Stimulated activated CD4-positive, alpha-beta T cell treated with anti-CD3 and anti-CD28 coated beads, TNF-alpha, amount 100 ng/mL, for 48 hours (primary cell): ENCODE data around the gene RAD23B.

ENCODE experiments used
- DNase-seq, 3 donors: peaks; one replicate each; pipeline ENCODE4 v3.0.0-alpha.2; 2020; ENCODE audit warnings: low read depth in 3 of 3

The RAD23B gene

GRCh38 chr9:107268560-107268959 lies 14.5 kb upstream of the RAD23B start:
- no peak for DNase-seq

DNA sequence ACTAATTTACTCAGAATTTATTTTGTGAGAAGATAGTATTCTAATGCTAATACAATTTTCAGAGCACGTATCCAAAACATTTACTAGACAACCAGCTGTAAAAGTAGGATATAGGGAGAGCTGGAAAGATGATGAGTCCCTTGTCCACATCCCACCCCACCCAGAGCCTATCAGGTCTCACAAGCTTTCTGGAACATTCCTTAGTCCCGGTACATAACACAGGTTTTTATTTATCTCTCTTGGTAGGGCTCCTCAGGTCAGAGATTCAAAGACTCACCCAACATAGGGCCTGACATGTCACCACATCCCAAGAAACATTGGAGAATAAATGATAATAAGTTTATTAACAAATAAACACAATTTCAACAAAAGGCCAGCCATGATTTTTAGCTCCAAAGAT lies 13.8 kb upstream of the RAD23B start:
- DNase-seq, result no peak

- DNase-seq, result no peak
Measured at GRCh38 chr9:107269681-107270080, 13.4 kb upstream of the RAD23B start.

GRCh38 chr9:107270082-107270481 lies 13.0 kb upstream of the RAD23B start:
- no peak for DNase-seq

DNA sequence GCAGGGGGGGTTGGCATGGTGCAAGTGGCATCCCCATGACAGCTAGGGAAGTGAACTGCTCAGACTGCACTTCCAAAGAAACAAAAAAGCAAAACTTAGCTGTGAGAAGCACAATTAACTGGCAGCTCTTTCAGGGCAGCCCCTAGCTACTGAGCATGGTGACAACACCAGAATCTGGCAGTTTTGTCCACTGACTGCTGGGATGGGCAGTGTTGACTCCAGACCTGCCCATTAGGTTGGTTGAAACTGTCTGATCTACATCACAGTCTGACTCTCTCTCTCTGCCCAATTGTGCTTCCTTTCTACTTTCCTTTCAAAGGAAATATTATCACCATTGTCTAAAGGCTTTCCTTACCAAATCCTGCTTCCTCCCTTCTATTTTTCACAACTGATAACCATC lies 12.5 kb upstream of the RAD23B start:
- no peak for DNase-seq

GRCh38 chr9:107273634-107274033 lies 9.4 kb upstream of the RAD23B start:
- no peak for DNase-seq

DNA sequence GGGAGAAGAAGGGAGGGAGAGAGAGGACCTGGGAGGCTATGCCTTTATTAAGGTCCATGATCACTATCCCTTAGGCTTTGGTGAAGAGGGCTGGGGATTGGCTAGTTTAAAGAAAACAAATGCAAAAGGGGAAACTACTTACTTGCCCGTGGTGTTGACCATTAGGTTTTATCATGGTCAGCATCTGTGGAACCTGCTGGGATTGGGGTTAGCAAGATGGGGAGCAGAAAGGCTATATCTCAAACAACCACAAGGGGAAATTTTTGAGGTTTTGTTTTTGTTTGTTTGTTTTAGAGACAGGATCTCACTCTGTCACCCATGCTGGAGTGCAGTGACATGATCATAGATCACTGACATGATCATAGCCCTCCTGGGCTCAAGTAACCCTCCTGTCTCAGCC lies 9.0 kb upstream of the RAD23B start:
- no peak for DNase-seq

GRCh38 chr9:107274953-107275422 lies 8.1 kb upstream of the RAD23B start:
- DNase-seq, result no peak

- DNase-seq, result no peak
Measured at GRCh38 chr9:107275530-107275929, 7.5 kb upstream of the RAD23B start.

- no peak for DNase-seq
Measured at GRCh38 chr9:107276966-107277710, 5.9 kb upstream of the RAD23B start.

DNA sequence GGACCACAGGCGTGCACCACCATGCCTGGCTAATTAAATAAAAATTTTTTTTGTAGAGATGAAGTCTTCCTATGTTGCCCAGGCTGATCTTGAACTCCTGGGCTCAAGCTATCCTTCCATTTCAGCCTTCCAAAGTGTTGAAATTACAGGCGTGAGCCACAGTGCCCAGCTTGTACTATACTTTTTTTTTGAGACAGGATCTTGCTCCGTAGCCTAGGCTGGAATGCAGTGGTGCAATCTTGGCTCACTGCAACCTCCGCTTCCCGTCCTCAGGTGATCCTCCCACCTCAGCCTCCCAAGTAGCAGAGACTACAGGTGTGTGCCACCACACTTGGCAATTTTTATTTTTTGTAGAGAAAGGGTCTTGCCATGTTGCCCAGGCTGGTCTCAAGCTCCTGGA lies 5.3 kb upstream of the RAD23B start:
- no peak for DNase-seq

- DNase-seq, result no peak
Measured at GRCh38 chr9:107279086-107279485, 4.0 kb upstream of the RAD23B start.

GRCh38 chr9:107280543-107280942 lies 2.5 kb upstream of the RAD23B start:
- DNase-seq, result no peak

GRCh38 chr9:107281184-107281583 lies 1.9 kb upstream of the RAD23B start:
- DNase-seq, result no peak

GRCh38 chr9:107281922-107282667 lies 984 bp upstream of the RAD23B start:
- no peak for DNase-seq

GRCh38 chr9:107283623-107284616 lies 841 bp downstream of the RAD23B start:
- DNase-seq, result peak; percentile 35 to 61 (median 43)

DNA sequence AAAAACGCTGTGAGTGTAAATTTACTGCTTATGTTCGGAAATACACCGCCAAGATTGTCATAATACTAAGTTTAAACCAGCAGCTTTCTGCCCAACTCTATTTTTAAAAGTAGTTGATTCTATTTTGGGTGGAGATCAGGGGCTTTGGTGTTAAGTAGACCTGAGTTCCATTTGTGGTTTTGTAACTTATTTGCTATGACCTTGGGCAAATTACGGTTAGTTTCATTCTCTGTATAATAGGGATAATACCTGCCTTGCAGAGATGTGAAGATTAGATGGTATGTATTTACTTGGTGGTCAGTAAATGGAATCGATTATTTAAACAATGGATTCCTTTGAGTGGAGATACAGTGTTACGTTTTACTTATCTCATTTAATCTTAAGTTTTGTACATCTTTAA lies 1.6 kb downstream of the RAD23B start:
- DNase-seq, result no peak

DNA sequence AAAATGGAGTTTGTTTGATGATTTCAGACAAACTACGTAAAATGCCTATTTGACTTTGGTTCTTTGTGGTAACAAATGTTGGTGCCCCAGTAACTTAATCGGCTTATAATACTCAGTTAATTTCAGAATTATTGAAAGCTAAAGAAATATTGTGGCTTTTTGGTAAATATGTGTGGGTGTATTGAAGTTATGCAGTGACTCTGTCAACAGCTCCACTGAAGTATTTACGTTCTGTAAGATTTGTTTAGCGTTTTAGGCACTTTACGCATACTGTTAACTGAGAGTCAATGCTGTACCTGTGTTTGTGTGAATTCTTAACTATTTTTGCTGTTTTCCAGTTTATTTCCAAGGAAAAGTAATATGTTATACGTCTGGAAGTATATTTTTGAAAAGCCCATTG lies 2.2 kb downstream of the RAD23B start:
- no peak for DNase-seq

DNA sequence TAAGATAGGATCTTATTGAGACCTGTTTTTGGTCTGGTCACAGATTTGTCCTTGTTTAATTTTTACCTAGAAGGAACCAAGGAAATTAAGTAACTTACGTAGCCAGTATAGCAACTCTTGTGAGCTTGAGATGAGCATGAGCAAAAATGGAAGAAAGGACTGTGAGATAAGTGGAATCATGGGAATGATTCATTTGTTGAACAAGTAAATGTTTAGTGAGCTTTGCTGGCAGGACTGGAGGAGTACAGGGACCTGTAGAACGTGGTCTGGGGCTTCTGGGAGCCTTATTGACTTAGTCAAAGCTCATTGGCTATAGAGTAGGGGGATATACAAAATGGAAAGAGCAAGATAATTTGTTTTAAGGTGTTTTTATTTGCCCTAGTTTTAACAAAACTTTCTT lies 3.0 kb downstream of the RAD23B start:
- DNase-seq, result no peak

DNA sequence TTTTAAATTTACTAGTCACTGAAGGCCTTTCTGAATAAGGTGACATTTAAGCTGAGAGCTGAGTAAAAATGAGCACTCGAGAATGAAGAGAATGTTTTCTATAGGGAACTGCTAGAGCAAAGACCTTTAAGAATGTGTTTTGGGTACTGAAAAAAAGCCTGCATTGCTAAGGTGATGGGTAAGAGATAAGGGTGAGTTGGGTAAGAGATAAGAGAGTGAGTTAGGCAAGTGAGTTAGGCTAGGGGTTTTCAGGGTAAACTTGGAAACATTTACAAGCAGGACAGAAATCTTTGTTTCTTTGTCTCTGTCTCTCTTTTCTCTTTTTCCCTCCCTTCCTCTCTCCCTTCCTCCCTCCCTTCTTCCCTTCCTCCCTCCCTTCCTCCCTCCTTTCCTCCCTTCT lies 5.6 kb downstream of the RAD23B start:
- no peak for DNase-seq

- DNase-seq, result no peak
Measured at GRCh38 chr9:107290619-107291018, 7.5 kb downstream of the RAD23B start.
